CD4-positive, alpha-beta T cell (primary cell): ENCODE measurements around the gene SCAF8. TPM values are rescaled to one million over a fixed set of nuclear protein-coding genes. Genes with fewer than 3 reads are reported as not detected.

Experiments
- ATAC-seq: fragments of 200-7000 bp; cut with Tn5 transposase; one replicate; pipeline ENCODE4 v1.10.0; 2022; ENCODE audit warnings: mild to moderate bottlenecking; ENCODE audit not compliant: poor library complexity
- CTCF ChIA-PET: fragments of 350-600 bp; sonication (Branson Sonifier 250); formaldehyde crosslinking; loops from one replicate; lab custom pipeline; 2021; ENCODE audit warnings: antibody characterized with exemption, inconsistent platforms; lab: Charles Lee
- POLR2A ChIA-PET: fragments of 350-600 bp; sonication (Branson Sonifier 250); formaldehyde crosslinking; loops from one replicate; lab custom pipeline; 2021; ENCODE audit warnings: antibody characterized with exemption, inconsistent platforms; lab: Charles Lee
- DNase-seq, 14 experiments: peaks; one replicate each; pipeline ENCODE4 v3.0.0-alpha.2; 2013 to 2020; ENCODE audit warnings: mixed read lengths in 2 of 14
- H3K27ac ChIP-seq, 2 donors: one replicate each; pipeline versions ENCODE4 v1.5.1 to v1.7.0; 2013; ENCODE audit warnings: low read length in 2 of 2, low read depth in 1 of 2, mild to moderate bottlenecking in 1 of 2
- H3K27me3 ChIP-seq, 2 experiments: 1 replicate in 1 of 2; 2 replicates in 1 of 2; pipeline versions ENCODE4 v1.6.1 to v1.7.0; 2013; ENCODE audit warnings: low read length in 2 of 2, control low read depth in 1 of 2, mild to moderate bottlenecking in 1 of 2, moderate library complexity in 1 of 2; ENCODE audit not compliant: insufficient read depth in 2 of 2, control insufficient read depth in 1 of 2
- H3K36me3 ChIP-seq: one replicate; pipeline ENCODE4 v1.6.1; 2013; ENCODE audit warnings: low read length, control low read depth; ENCODE audit not compliant: insufficient read depth
- H3K4me1 ChIP-seq: one replicate; pipeline ENCODE4 v1.6.1; 2013; ENCODE audit warnings: low read length, control low read depth; ENCODE audit not compliant: insufficient read depth
- H3K4me3 ChIP-seq: one replicate; pipeline ENCODE4 v1.5.1; 2013; ENCODE audit warnings: mild to moderate bottlenecking, low read length, moderate library complexity
- H3K9me3 ChIP-seq, 2 experiments: 1 replicate in 1 of 2; 2 replicates in 1 of 2; pipeline versions ENCODE4 v1.6.1 to v1.7.0; 2013; ENCODE audit warnings: low read length in 2 of 2, mild to moderate bottlenecking in 2 of 2, control low read depth in 1 of 2, moderate library complexity in 1 of 2; ENCODE audit not compliant: control insufficient read depth in 1 of 2, insufficient read depth in 1 of 2
- H3K27ac Mint-ChIP-seq: one replicate; pipeline ENCODE4 v1.8.0; 2020; ENCODE audit warnings: mixed read lengths
- H3K27me3 Mint-ChIP-seq: one replicate; pipeline ENCODE4 v1.8.0; 2021; ENCODE audit warnings: mixed read lengths
- H3K36me3 Mint-ChIP-seq: one replicate; pipeline ENCODE4 v1.8.0; 2021; ENCODE audit warnings: low read depth, mixed read lengths
- H3K4me1 Mint-ChIP-seq: one replicate; pipeline ENCODE4 v1.8.0; 2021; ENCODE audit warnings: low read depth, mixed read lengths
- H3K4me3 Mint-ChIP-seq: one replicate; pipeline ENCODE4 v1.8.0; 2020; ENCODE audit warnings: mild to moderate bottlenecking, mixed read lengths
- H3K9me3 Mint-ChIP-seq: one replicate; pipeline ENCODE4 v1.8.0; 2020; ENCODE audit warnings: mixed read lengths
- CTCF ChIP-seq: fragments of 200-600 bp; IDR thresholded peaks from one replicate; pipeline ENCODE4 v1.8.0; 2022; ENCODE audit warnings: antibody characterized with exemption, mild to moderate bottlenecking
- intact Hi-C, 2 experiments: fragments of 100-400 bp; cut with DNase I in 1 of 2; cut with micrococcal nuclease in 1 of 2; formaldehyde crosslinking; loops; one replicate each; pipeline versions ENCODE4 v1.15.1 to v1.9.0; 2023 to 2025; cut with DNase I, micrococcal nuclease
- total RNA-seq, 174 experiments: library from RNA in 2 of 174; stranded (reverse) in 2 of 174; gene quantifications; one replicate each; pipeline ENCODE4 v1.2.3 and lab custom pipeline; 2021 to 2026

The SCAF8 gene
- total RNA-seq, 2 experiments from 2014 or later = 82.6 to 83.8 TPM

DNA sequence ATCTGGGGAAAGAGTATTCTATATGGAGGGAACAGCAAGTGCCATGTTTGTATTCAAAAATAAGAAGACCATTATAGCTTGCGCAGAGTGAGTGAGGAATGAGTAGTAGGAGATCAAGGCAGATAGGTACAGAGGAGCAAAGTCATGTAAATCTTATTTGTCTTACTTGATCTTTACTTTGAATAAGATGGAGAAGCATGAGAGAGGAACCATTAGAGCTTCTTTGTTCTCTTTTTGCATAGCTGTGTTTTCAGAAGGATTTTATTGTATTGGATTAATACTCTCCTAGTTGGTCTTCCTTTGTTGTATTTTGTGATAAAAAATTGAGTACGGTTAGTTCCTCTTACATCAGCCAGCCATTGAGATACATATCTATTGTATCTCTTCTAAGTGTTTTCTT is 88.4 kb downstream of the SCAF8 start:
- no peaks in the 10 kb centered on the region for H3K9me3 Mint-ChIP-seq
- H3K27ac Mint-ChIP-seq = peak overlapping the region; percentile 48
- ATAC-seq (no peak), DNase-seq (no peak)
- H3K36me3 ChIP-seq = peaks cover 81% of the 10 kb centered on the region
- ChIA-PET POLR2A (no interaction called here), CTCF (no interaction called here)
- peaks cover 84% of the 10 kb centered on the region for H3K36me3 Mint-ChIP-seq
- H3K4me1 Mint-ChIP-seq = peaks cover 29% of the 10 kb centered on the region
- no peak overlapping the region for H3K4me3 Mint-ChIP-seq
- no peaks in the 10 kb centered on the region for H3K9me3 ChIP-seq
- H3K27me3 ChIP-seq = no peaks in the 10 kb centered on the region
- intact Hi-C loops = no loop called here
- no peak overlapping the region for H3K4me3 ChIP-seq
- H3K27me3 Mint-ChIP-seq = no peaks in the 10 kb centered on the region
- H3K27ac ChIP-seq = no peak overlapping the region
- no peaks in the 10 kb centered on the region for H3K4me1 ChIP-seq
- no peak for TF ChIP-seq CTCF

- no peaks in the 10 kb centered on the region for H3K4me1 ChIP-seq
- no peak for DNase-seq
- no peak for TF ChIP-seq CTCF
- Mint-ChIP-seq H3K4me1 (peaks cover 29% of the 10 kb centered on the region), H3K27me3 (no peaks in the 10 kb centered on the region), H3K36me3 (peaks cover 84% of the 10 kb centered on the region), H3K9me3 (no peaks in the 10 kb centered on the region), H3K4me3 (no peak overlapping the region), H3K27ac (peak overlapping the region; percentile 35)
- POLR2A ChIA-PET = no interaction called here
- no peak overlapping the region for H3K27ac ChIP-seq
- intact Hi-C loops = no loop called here
- ATAC-seq = no peak
- no peak overlapping the region for H3K4me3 ChIP-seq
- H3K9me3 ChIP-seq = no peaks in the 10 kb centered on the region
- H3K36me3 ChIP-seq = peaks cover 78% of the 10 kb centered on the region
- H3K27me3 ChIP-seq = no peaks in the 10 kb centered on the region
- CTCF ChIA-PET = no interaction called here
Observed at GRCh38 chr6:154822947-154823558, 89.8 kb downstream of the SCAF8 start.

GRCh38 chr6:154824076-154824475 is 90.9 kb downstream of the SCAF8 start:
- no peak for TF ChIP-seq CTCF
- Histone ChIP-seq H3K4me1 (no peaks in the 10 kb centered on the region), H3K27me3 (no peaks in the 10 kb centered on the region), H3K27ac (no peak overlapping the region), H3K4me3 (no peak overlapping the region), H3K9me3 (no peaks in the 10 kb centered on the region), H3K36me3 (peaks cover 77% of the 10 kb centered on the region)
- Mint-ChIP-seq H3K4me3 (no peak overlapping the region), H3K27ac (peak overlapping the region; percentile 14), H3K36me3 (peaks cover 84% of the 10 kb centered on the region), H3K4me1 (peaks cover 24% of the 10 kb centered on the region), H3K9me3 (no peaks in the 10 kb centered on the region), H3K27me3 (no peaks in the 10 kb centered on the region)
- intact Hi-C loops = no loop called here
- CTCF ChIA-PET = no interaction called here
- DNase-seq (no peak), ATAC-seq (no peak)
- POLR2A ChIA-PET = no interaction called here
